Neural cell (in vitro differentiated cells): ENCODE data around the gene ZNF784. TPM values are rescaled to one million over a fixed set of nuclear protein-coding genes. Genes with fewer than 3 reads are reported as not detected.

ENCODE experiments used
- H2AFZ ChIP-seq: fragments of 200-600, 300-800 bp; sonication (generic), shearing (Covaris generic); 2 replicates; pipeline ENCODE4 v1.6.0; 2014; ENCODE audit warnings: low read depth, mild to moderate bottlenecking, antibody characterized with exemption, low read length, moderate library complexity
- H3F3A ChIP-seq: fragments of 200-600 bp; shearing (Covaris generic); 2 replicates; pipeline ENCODE4 v1.6.1; 2016; ENCODE audit warnings: mild to moderate bottlenecking, moderate library complexity, mixed read lengths, antibody characterized with exemption, low read length; ENCODE audit not compliant: insufficient read depth, poor library complexity, severe bottlenecking
- H3K27ac ChIP-seq: fragments of 200-600, 300-800 bp; sonication (generic), shearing (Covaris generic); 2 replicates; pipeline ENCODE4 v1.5.1; 2014; ENCODE audit warnings: mild to moderate bottlenecking, low read length, moderate library complexity
- H3K27me3 ChIP-seq: fragments of 300-800, 200-600 bp; sonication (generic), shearing (Covaris generic); 2 replicates; pipeline ENCODE4 v1.6.0; 2014; ENCODE audit warnings: mild to moderate bottlenecking, low read depth, low read length, moderate library complexity; ENCODE audit not compliant: insufficient read depth
- H3K36me3 ChIP-seq: fragments of 300-800, 200-600 bp; sonication (generic), shearing (Covaris generic); 2 replicates; pipeline ENCODE4 v1.5.1; 2014; ENCODE audit warnings: mild to moderate bottlenecking, antibody characterized with exemption, low read length, moderate library complexity; ENCODE audit not compliant: insufficient read depth
- H3K4me2 ChIP-seq: fragments of 300-800, 200-600 bp; sonication (generic), shearing (Covaris generic); 2 replicates; pipeline ENCODE4 v1.6.0; 2014; ENCODE audit warnings: mild to moderate bottlenecking, low read length
- H3K4me3 ChIP-seq: fragments of 300-800, 200-600 bp; sonication (generic), shearing (Covaris generic); 2 replicates; pipeline ENCODE4 v1.5.1; 2014; ENCODE audit warnings: mild to moderate bottlenecking, low read length, moderate library complexity
- H3K79me2 ChIP-seq: fragments of 200-600 bp; shearing (Covaris generic); replicated peaks from 2 replicates; pipeline ENCODE4 v1.6.0; 2014; ENCODE audit warnings: mild to moderate bottlenecking, low read length, moderate library complexity; ENCODE audit not compliant: insufficient read depth
- H3K9ac ChIP-seq: fragments of 300-800, 200-600 bp; sonication (generic), shearing (Covaris generic); 2 replicates; pipeline ENCODE4 v1.6.1; 2016; ENCODE audit warnings: mild to moderate bottlenecking, low read length, mixed read lengths
- H3K9me2 ChIP-seq: fragments of 200-600 bp; shearing (Covaris generic); 2 replicates; pipeline ENCODE4 v1.6.1; 2016; ENCODE audit warnings: mild to moderate bottlenecking, low read length, mixed read lengths; ENCODE audit not compliant: insufficient read depth
- H3K9me3 ChIP-seq: fragments of 200-600, 300-800 bp; sonication (generic), shearing (Covaris generic); 2 replicates; pipeline ENCODE4 v1.6.1; 2016; ENCODE audit warnings: mild to moderate bottlenecking, mixed run types, low read length, moderate library complexity, mixed read lengths
- H4K20me1 ChIP-seq: fragments of 200-600 bp; shearing (Covaris generic); 2 replicates; pipeline ENCODE4 v1.6.1; 2016; ENCODE audit warnings: mild to moderate bottlenecking, mixed run types; ENCODE audit not compliant: insufficient read depth
- CTCF ChIP-seq: fragments of 450-650 bp; IDR thresholded peaks from 2 replicates; pipeline ENCODE4 v1.5.1; 2014; ENCODE audit warnings: antibody characterized with exemption, mild to moderate bottlenecking, moderate library complexity; ENCODE audit not compliant: poor library complexity, severe bottlenecking
- EP300 ChIP-seq: fragments of 450-650 bp; conservative IDR thresholded peaks from 2 replicates; pipeline ENCODE4 v1.6.1; 2014; ENCODE audit warnings: antibody characterized with exemption, mild to moderate bottlenecking, moderate library complexity; ENCODE audit not compliant: poor library complexity, severe bottlenecking
- EZH2 ChIP-seq: fragments of 200-600, 300-800 bp; shearing (Covaris generic), sonication (generic); IDR thresholded peaks from 2 replicates; pipeline ENCODE4 v1.6.1; 2014; ENCODE audit warnings: antibody characterized with exemption, low read length, borderline replicate concordance, mild to moderate bottlenecking; ENCODE audit not compliant: insufficient read depth, poor library complexity, severe bottlenecking
- MXI1 ChIP-seq: fragments of 450-650 bp; conservative IDR thresholded peaks from 2 replicates; pipeline ENCODE4 v1.6.1; 2014; ENCODE audit warnings: antibody characterized with exemption, mild to moderate bottlenecking; ENCODE audit not compliant: poor library complexity, severe bottlenecking
- POLR2AphosphoS5 ChIP-seq: IDR thresholded peaks from 2 replicates; pipeline ENCODE4 v1.6.1; 2012
- RAD21 ChIP-seq: fragments of 450-650 bp; conservative IDR thresholded peaks from 2 replicates; pipeline ENCODE4 v1.6.1; 2014; ENCODE audit warnings: antibody characterized with exemption, mild to moderate bottlenecking, moderate library complexity
- SMC3 ChIP-seq: fragments of 450-650 bp; conservative IDR thresholded peaks from 2 replicates; pipeline ENCODE4 v1.6.1; 2014; ENCODE audit warnings: antibody characterized with exemption, mild to moderate bottlenecking, moderate library complexity; ENCODE audit not compliant: poor library complexity
- TAF1 ChIP-seq: IDR thresholded peaks from 2 replicates; pipeline ENCODE4 v1.6.1; 2012; ENCODE audit warnings: low read depth
- polyA plus RNA-seq: library from polyadenylated mRNA; depleted of rRNA; stranded (reverse); fragments of >200 nt; gene quantifications from 2 replicates; pipeline ENCODE4 v1.2.3, GENCODE V29; 2014
- TF ChIP-seq, protein P1 (sequence below): IDR thresholded peaks from 2 replicates; pipeline ENCODE4 v1.6.1; 2012; ENCODE audit warnings: borderline replicate concordance

The ZNF784 gene
- polyA plus RNA-seq, 1 donor from 2014 or later, result 10.3 TPM

GRCh38 chr19:55611983-55612645 lies 12.3 kb downstream of the ZNF784 start:
- Histone ChIP-seq H3K4me2 (no peak overlapping the region), H3K27ac (no peak overlapping the region), H3K9me3 (no peaks in the 10 kb centered on the region), H3K4me3 (no peak overlapping the region), H3K9ac (no peak overlapping the region), H4K20me1 (no peaks in the 10 kb centered on the region), H3K36me3 (peaks cover 8% of the 10 kb centered on the region), H3K79me2 (peaks cover 19% of the 10 kb centered on the region), H2AFZ (no peak overlapping the region), H3K9me2 (no peaks in the 10 kb centered on the region), H3K27me3 (no peaks in the 10 kb centered on the region), H3F3A (no peaks in the 10 kb centered on the region)
- no peak for TF ChIP-seq CTCF
- no peak for TF ChIP-seq EP300
- TF ChIP-seq, protein P1, sequence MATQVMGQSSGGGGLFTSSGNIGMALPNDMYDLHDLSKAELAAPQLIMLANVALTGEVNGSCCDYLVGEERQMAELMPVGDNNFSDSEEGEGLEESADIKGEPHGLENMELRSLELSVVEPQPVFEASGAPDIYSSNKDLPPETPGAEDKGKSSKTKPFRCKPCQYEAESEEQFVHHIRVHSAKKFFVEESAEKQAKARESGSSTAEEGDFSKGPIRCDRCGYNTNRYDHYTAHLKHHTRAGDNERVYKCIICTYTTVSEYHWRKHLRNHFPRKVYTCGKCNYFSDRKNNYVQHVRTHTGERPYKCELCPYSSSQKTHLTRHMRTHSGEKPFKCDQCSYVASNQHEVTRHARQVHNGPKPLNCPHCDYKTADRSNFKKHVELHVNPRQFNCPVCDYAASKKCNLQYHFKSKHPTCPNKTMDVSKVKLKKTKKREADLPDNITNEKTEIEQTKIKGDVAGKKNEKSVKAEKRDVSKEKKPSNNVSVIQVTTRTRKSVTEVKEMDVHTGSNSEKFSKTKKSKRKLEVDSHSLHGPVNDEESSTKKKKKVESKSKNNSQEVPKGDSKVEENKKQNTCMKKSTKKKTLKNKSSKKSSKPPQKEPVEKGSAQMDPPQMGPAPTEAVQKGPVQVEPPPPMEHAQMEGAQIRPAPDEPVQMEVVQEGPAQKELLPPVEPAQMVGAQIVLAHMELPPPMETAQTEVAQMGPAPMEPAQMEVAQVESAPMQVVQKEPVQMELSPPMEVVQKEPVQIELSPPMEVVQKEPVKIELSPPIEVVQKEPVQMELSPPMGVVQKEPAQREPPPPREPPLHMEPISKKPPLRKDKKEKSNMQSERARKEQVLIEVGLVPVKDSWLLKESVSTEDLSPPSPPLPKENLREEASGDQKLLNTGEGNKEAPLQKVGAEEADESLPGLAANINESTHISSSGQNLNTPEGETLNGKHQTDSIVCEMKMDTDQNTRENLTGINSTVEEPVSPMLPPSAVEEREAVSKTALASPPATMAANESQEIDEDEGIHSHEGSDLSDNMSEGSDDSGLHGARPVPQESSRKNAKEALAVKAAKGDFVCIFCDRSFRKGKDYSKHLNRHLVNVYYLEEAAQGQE, result no peak
- no peak for TF ChIP-seq MXI1
- no peak for TF ChIP-seq SMC3
- no peak for TF ChIP-seq TAF1
- TF ChIP-seq RAD21, result no peak
- TF ChIP-seq EZH2, result no peak
- TF ChIP-seq POLR2AphosphoS5, result no peak

DNA sequence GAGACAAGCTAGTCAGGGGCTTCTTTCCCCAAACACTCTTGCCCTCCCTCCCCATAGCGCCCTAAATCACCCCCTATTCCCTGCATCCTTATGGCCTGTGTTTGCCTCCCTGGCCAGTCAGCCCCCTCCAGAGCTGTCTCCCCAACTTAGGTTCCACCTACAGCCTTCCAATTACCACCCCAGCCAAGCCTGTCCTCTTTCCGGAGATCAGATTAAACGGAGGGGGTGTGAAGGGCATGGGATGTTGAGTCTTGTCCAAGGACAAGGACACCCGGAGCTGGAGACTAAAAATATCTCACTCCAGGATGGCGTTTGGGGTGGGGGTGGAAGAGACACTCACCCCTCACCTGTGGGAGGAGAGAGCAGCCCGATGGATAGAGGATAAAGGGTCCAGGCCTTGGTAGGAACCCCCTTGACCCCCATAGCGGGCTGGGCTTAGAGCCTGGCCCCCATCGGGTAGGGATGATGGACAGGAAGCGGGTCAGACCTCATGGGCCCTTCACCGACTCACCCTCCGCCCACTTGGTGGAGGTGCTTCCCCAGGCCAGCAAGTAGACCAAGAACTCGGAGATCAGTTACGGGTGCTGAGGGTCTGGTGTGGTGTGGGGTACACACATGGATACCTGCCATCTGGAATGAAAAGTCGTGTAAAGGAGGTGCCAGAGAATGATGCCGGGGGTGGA lies 12.9 kb downstream of the ZNF784 start:
- H3F3A ChIP-seq, result no peaks in the 10 kb centered on the region
- no peaks in the 10 kb centered on the region for H3K9me2 ChIP-seq
- peaks cover 25% of the 10 kb centered on the region for H3K79me2 ChIP-seq
- no peak overlapping the region for H3K4me3 ChIP-seq
- no peak overlapping the region for H3K9ac ChIP-seq
- H3K9me3 ChIP-seq, result no peaks in the 10 kb centered on the region
- H3K27me3 ChIP-seq, result no peaks in the 10 kb centered on the region
- H2AFZ ChIP-seq, result no peak overlapping the region
- H3K36me3 ChIP-seq, result peaks cover 8% of the 10 kb centered on the region
- no peak overlapping the region for H3K4me2 ChIP-seq
- TF ChIP-seq RAD21, result no peak
- TF ChIP-seq EZH2, result no peak
- TF ChIP-seq MXI1, result no peak
- no peak for TF ChIP-seq SMC3
- no peak for TF ChIP-seq TAF1
- no peak for TF ChIP-seq CTCF
- TF ChIP-seq POLR2AphosphoS5, result no peak
- TF ChIP-seq, protein P1, result no peak
- TF ChIP-seq EP300, result no peak
- no peak overlapping the region for H3K27ac ChIP-seq
- no peaks in the 10 kb centered on the region for H4K20me1 ChIP-seq
